Activated CD4-positive, alpha-beta memory T cell treated with anti-CD3 and anti-CD28 coated beads, Interleukin-2, amount 10 ng/mL, durations not matched to agents 7 days and 5 days (primary cell): ENCODE measurements around the gene ASB9. TPM values are rescaled to one million over a fixed set of nuclear protein-coding genes. Genes with fewer than 3 reads are reported as not detected.
"Not testable (repeated sequence)": the region's sequence is repeated elsewhere in the genome, so short reads cannot be mapped to it uniquely, and the experiment has no call there.

Experiments
- CTCF ChIA-PET: fragments of 350-600 bp; sonication (Branson Sonifier 250); formaldehyde crosslinking; loops from one replicate; lab custom pipeline; 2021; ENCODE audit warnings: antibody characterized with exemption, inconsistent platforms; lab: Charles Lee
- POLR2A ChIA-PET: fragments of 350-600 bp; sonication (Branson Sonifier 250); formaldehyde crosslinking; loops from one replicate; lab custom pipeline; 2021; ENCODE audit warnings: antibody characterized with exemption; lab: Charles Lee
- DNase-seq: peaks from one replicate; pipeline ENCODE4 v3.0.0-alpha.2; 2020
- H3K27ac Mint-ChIP-seq: one replicate; pipeline ENCODE4 v1.8.0; 2021; ENCODE audit warnings: mild to moderate bottlenecking, mixed read lengths
- H3K27me3 Mint-ChIP-seq: one replicate; pipeline ENCODE4 v1.8.0; 2021; ENCODE audit warnings: mixed read lengths
- H3K36me3 Mint-ChIP-seq: one replicate; pipeline ENCODE4 v1.8.0; 2021; ENCODE audit warnings: low read depth, mixed read lengths
- H3K4me1 Mint-ChIP-seq: one replicate; pipeline ENCODE4 v1.8.0; 2021; ENCODE audit warnings: mixed read lengths
- H3K4me3 Mint-ChIP-seq: one replicate; pipeline ENCODE4 v1.8.0; 2021; ENCODE audit warnings: mild to moderate bottlenecking, mixed read lengths
- H3K9me3 Mint-ChIP-seq: one replicate; pipeline ENCODE4 v1.8.0; 2021; ENCODE audit warnings: mixed read lengths
- total RNA-seq, 2 experiments: library from RNA; stranded (reverse); gene quantifications; one replicate each; pipeline ENCODE4 v1.2.3, GENCODE V29; 2021

ASB9 gene
- 1 to 10 TPM; 1.1 to 1.4 TPM for total RNA-seq

- H3K27ac Mint-ChIP-seq: no peak within 1 kb of the TSS
- peak; percentile 15 for DNase-seq
- CTCF ChIA-PET: interaction anchor here (1.1 kb wide), 1 partner anchor 26 kb away, joined by 3 read pairs; no protein-coding TSS in a partner anchor
- POLR2A ChIA-PET: no interaction called here
- no peaks in the 10 kb centered on the region for H3K36me3 Mint-ChIP-seq
- peak within 1 kb of the TSS; percentile 32 for H3K4me3 Mint-ChIP-seq
- H3K9me3 Mint-ChIP-seq: no peaks in the 10 kb centered on the region
- H3K27me3 Mint-ChIP-seq: no peaks in the 10 kb centered on the region
- H3K4me1 Mint-ChIP-seq: peaks cover 10% of the 10 kb centered on the region
Observed at GRCh38 chrX:15269618-15270521, at the start of gene ASB9. Gene ASB9 (minus strand): TSS chrX:15270083. CDS start chrX:15269874, 209 bp downstream.

- CTCF ChIA-PET: no interaction called here
- POLR2A ChIA-PET: no interaction called here
- no peaks in the 10 kb centered on the region for H3K4me1 Mint-ChIP-seq
- H3K36me3 Mint-ChIP-seq: peaks cover 37% of the 10 kb centered on the region
- no peak overlapping the region for H3K27ac Mint-ChIP-seq
- H3K4me3 Mint-ChIP-seq: no peak overlapping the region
- H3K9me3 Mint-ChIP-seq: no peaks in the 10 kb centered on the region
- no peak for DNase-seq
- no peaks in the 10 kb centered on the region for H3K27me3 Mint-ChIP-seq
Observed at GRCh38 chrX:15319075-15319474, 49.2 kb upstream of the ASB9 start.

GRCh38 chrX:15315509-15315908, 45.6 kb upstream of the ASB9 start, which contains the start of gene ASB11:
Gene ASB11 (minus strand): TSS chrX:15315640. CDS start chrX:15315605, 35 bp downstream.
- no peak within 1 kb of the TSS for H3K4me3 Mint-ChIP-seq
- H3K4me1 Mint-ChIP-seq: no peaks in the 10 kb centered on the region
- no peaks in the 10 kb centered on the region for H3K27me3 Mint-ChIP-seq
- H3K27ac Mint-ChIP-seq: no peak within 1 kb of the TSS
- DNase-seq: no peak
- ChIA-PET POLR2A (no interaction called here), CTCF (no interaction called here)
- no peaks in the 10 kb centered on the region for H3K9me3 Mint-ChIP-seq
- peaks cover 13% of the 10 kb centered on the region for H3K36me3 Mint-ChIP-seq

- no peak for DNase-seq
- ChIA-PET CTCF (no interaction called here), POLR2A (no interaction called here)
- H3K9me3 Mint-ChIP-seq: no peaks in the 10 kb centered on the region
- no peaks in the 10 kb centered on the region for H3K4me1 Mint-ChIP-seq
- H3K4me3 Mint-ChIP-seq: no peak overlapping the region
- H3K27me3 Mint-ChIP-seq: no peaks in the 10 kb centered on the region
- H3K36me3 Mint-ChIP-seq: peaks cover 8% of the 10 kb centered on the region
- no peak overlapping the region for H3K27ac Mint-ChIP-seq
Observed at GRCh38 chrX:15314472-15314871, 44.6 kb upstream of the ASB9 start.

GRCh38 chrX:15311119-15311518, 41.2 kb upstream of the ASB9 start:
- H3K27me3 Mint-ChIP-seq: no peaks in the 10 kb centered on the region
- H3K36me3 Mint-ChIP-seq: no peaks in the 10 kb centered on the region
- POLR2A ChIA-PET: no interaction called here
- no peak overlapping the region for H3K4me3 Mint-ChIP-seq
- H3K4me1 Mint-ChIP-seq: no peaks in the 10 kb centered on the region
- no peak overlapping the region for H3K27ac Mint-ChIP-seq
- no peaks in the 10 kb centered on the region for H3K9me3 Mint-ChIP-seq
- no peak for DNase-seq
- CTCF ChIA-PET: no interaction called here

- H3K27me3 Mint-ChIP-seq: no peaks in the 10 kb centered on the region
- DNase-seq: no peak
- no peaks in the 10 kb centered on the region for H3K4me1 Mint-ChIP-seq
- ChIA-PET CTCF (no interaction called here), POLR2A (no interaction called here)
- no peak overlapping the region for H3K4me3 Mint-ChIP-seq
- H3K36me3 Mint-ChIP-seq: no peaks in the 10 kb centered on the region
- H3K27ac Mint-ChIP-seq: no peak overlapping the region
- no peaks in the 10 kb centered on the region for H3K9me3 Mint-ChIP-seq
Observed at GRCh38 chrX:15310117-15310516, 40.2 kb upstream of the ASB9 start.

- H3K4me1 Mint-ChIP-seq: peaks cover 12% of the 10 kb centered on the region
- CTCF ChIA-PET, H3K27me3 Mint-ChIP-seq, H3K4me3 Mint-ChIP-seq, POLR2A ChIA-PET, H3K9me3 Mint-ChIP-seq, H3K27ac Mint-ChIP-seq, DNase-seq, H3K36me3 Mint-ChIP-seq: not testable (repeated sequence)
Observed at GRCh38 chrX:15305899-15306298, 36.0 kb upstream of the ASB9 start.

GRCh38 chrX:15301924-15302323, 32.0 kb upstream of the ASB9 start:
- H3K27me3 Mint-ChIP-seq: no peaks in the 10 kb centered on the region
- no peak overlapping the region for H3K27ac Mint-ChIP-seq
- H3K4me1 Mint-ChIP-seq: peaks cover 21% of the 10 kb centered on the region
- CTCF ChIA-PET: no interaction called here
- no peaks in the 10 kb centered on the region for H3K9me3 Mint-ChIP-seq
- peak; percentile 43 for DNase-seq
- no peak overlapping the region for H3K4me3 Mint-ChIP-seq
- POLR2A ChIA-PET: interaction anchor here (0.9 kb wide), 2 partner anchors 33 to 57 kb away, joined by 3 to 4 read pairs; no protein-coding TSS in a partner anchor
- no peaks in the 10 kb centered on the region for H3K36me3 Mint-ChIP-seq

GRCh38 chrX:15299941-15300851, 30.3 kb upstream of the ASB9 start:
- Mint-ChIP-seq H3K27ac (no peak overlapping the region), H3K27me3 (no peaks in the 10 kb centered on the region), H3K4me3 (no peak overlapping the region), H3K4me1 (peaks cover 21% of the 10 kb centered on the region), H3K36me3 (no peaks in the 10 kb centered on the region), H3K9me3 (no peaks in the 10 kb centered on the region)
- no peak for DNase-seq
- CTCF ChIA-PET: interaction anchor here (0.7 to 2.6 kb wide), 5 partner anchors 10 to 167 kb away, joined by 3 to 9 read pairs (median 3); partner anchors contain the start of gene PIGA
- POLR2A ChIA-PET: no interaction called here

- H3K27me3 Mint-ChIP-seq: no peaks in the 10 kb centered on the region
- H3K4me3 Mint-ChIP-seq: no peak overlapping the region
- POLR2A ChIA-PET: no interaction called here
- DNase-seq: no peak
- H3K36me3 Mint-ChIP-seq: no peaks in the 10 kb centered on the region
- H3K4me1 Mint-ChIP-seq: peaks cover 21% of the 10 kb centered on the region
- H3K27ac Mint-ChIP-seq: no peak overlapping the region
- CTCF ChIA-PET: interaction anchor here (0.6 to 2.6 kb wide), 2 partner anchors 162 to 169 kb away, joined by 4 to 9 read pairs; no protein-coding TSS in a partner anchor
- H3K9me3 Mint-ChIP-seq: no peaks in the 10 kb centered on the region
Observed at GRCh38 chrX:15298780-15299179, 28.9 kb upstream of the ASB9 start.

GRCh38 chrX:15298201-15298600, 28.3 kb upstream of the ASB9 start:
- Mint-ChIP-seq H3K4me3 (no peak overlapping the region), H3K36me3 (no peaks in the 10 kb centered on the region), H3K4me1 (peaks cover 21% of the 10 kb centered on the region), H3K9me3 (no peaks in the 10 kb centered on the region), H3K27ac (no peak overlapping the region), H3K27me3 (no peaks in the 10 kb centered on the region)
- no peak for DNase-seq
- POLR2A ChIA-PET: no interaction called here
- CTCF ChIA-PET: interaction anchor here (0.6 kb wide), 1 partner anchor 163 kb away, joined by 4 read pairs; no protein-coding TSS in a partner anchor

GRCh38 chrX:15293451-15293850, 23.6 kb upstream of the ASB9 start:
- ChIA-PET CTCF (no interaction called here), POLR2A (no interaction called here)
- no peaks in the 10 kb centered on the region for H3K36me3 Mint-ChIP-seq
- no peak overlapping the region for H3K27ac Mint-ChIP-seq
- no peak overlapping the region for H3K4me3 Mint-ChIP-seq
- DNase-seq: no peak
- H3K27me3 Mint-ChIP-seq: no peaks in the 10 kb centered on the region
- no peaks in the 10 kb centered on the region for H3K9me3 Mint-ChIP-seq
- peaks cover 6% of the 10 kb centered on the region for H3K4me1 Mint-ChIP-seq

GRCh38 chrX:15292861-15293260, 23.0 kb upstream of the ASB9 start:
- peaks cover 2% of the 10 kb centered on the region for H3K4me1 Mint-ChIP-seq
- H3K9me3 Mint-ChIP-seq: no peaks in the 10 kb centered on the region
- H3K27me3 Mint-ChIP-seq: no peaks in the 10 kb centered on the region
- no peak for DNase-seq
- POLR2A ChIA-PET: no interaction called here
- H3K27ac Mint-ChIP-seq: no peak overlapping the region
- CTCF ChIA-PET: no interaction called here
- H3K36me3 Mint-ChIP-seq: no peaks in the 10 kb centered on the region
- H3K4me3 Mint-ChIP-seq: no peak overlapping the region
